Thyroid gland (tissue), 4 donors: ENCODE results near the gene TOP2A.

ENCODE experiments used
- POLR2A ChIP-seq, 2 donors: fragments of 450-650 bp; IDR thresholded peaks; one replicate each; pipeline ENCODE4 v1.6.1; 2017; ENCODE audit warnings: antibody characterized with exemption in 2 of 2, mild to moderate bottlenecking in 2 of 2, moderate library complexity in 1 of 2
- TF ChIP-seq, protein P1 (sequence below), 6 experiments: fragments of 200-600 bp in 3 of 6; fragments of 450-650 bp in 3 of 6; sonication (generic) in 3 of 6; IDR thresholded peaks; one replicate each; pipeline ENCODE4 v1.5.1; 2016 to 2019; ENCODE audit warnings: antibody characterized with exemption in 6 of 6, mild to moderate bottlenecking in 2 of 6, inconsistent platforms in 1 of 6, moderate library complexity in 1 of 6

DNA sequence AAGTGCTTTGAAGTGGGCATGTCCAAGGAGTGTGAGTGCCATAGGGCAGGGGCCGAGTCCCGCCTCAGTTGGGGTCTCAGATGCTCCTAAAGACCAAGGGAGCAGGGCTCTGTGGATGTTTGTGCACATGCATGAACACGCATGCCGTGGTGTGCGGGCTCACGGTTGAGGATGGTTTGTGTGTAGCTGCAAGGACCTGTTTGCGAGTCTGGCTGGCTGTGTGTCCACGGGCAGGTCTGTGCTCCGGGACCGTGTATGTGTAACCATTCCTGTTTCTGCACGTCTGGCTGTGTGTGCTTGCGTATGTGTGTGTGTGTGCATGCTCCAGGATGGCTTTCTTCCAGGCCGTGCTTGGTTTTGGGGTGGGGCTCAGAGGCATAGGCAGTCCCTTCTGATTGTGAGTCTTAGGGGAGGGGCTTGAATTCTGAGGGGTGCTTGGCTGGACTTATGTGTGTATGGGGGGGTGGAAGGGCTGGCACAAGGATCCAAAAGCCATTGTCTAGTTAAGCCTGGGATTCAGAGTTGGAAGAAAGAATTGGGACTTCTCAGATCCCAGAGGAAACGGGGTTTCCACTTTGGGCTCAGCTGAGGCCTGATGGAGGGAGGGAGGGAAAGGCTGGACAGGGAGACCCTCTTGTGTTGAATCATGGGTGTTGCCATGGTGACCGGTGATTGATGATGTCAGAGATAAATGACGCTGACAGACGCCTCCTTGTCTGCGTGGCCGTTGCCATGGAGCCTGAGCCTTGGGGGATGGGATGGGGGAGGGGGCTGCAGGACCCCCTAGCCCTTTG, 67.6 kb downstream of the TOP2A start:
- TF ChIP-seq, protein P1, sequence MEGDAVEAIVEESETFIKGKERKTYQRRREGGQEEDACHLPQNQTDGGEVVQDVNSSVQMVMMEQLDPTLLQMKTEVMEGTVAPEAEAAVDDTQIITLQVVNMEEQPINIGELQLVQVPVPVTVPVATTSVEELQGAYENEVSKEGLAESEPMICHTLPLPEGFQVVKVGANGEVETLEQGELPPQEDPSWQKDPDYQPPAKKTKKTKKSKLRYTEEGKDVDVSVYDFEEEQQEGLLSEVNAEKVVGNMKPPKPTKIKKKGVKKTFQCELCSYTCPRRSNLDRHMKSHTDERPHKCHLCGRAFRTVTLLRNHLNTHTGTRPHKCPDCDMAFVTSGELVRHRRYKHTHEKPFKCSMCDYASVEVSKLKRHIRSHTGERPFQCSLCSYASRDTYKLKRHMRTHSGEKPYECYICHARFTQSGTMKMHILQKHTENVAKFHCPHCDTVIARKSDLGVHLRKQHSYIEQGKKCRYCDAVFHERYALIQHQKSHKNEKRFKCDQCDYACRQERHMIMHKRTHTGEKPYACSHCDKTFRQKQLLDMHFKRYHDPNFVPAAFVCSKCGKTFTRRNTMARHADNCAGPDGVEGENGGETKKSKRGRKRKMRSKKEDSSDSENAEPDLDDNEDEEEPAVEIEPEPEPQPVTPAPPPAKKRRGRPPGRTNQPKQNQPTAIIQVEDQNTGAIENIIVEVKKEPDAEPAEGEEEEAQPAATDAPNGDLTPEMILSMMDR (IDR thresholded peaks at IDR 0.05), result no peak
- TF ChIP-seq POLR2A (IDR thresholded peaks at IDR 0.05), result no peak
